Cardiac muscle cell (in vitro differentiated cells and primary cell): ENCODE measurements around the gene LY6G6C. TPM values are rescaled to one million over a fixed set of nuclear protein-coding genes. Genes with fewer than 3 reads are reported as not detected.
A peak's percentile ranks its signal among the peaks of the same experiment; 100 is the strongest.

Source experiments
- DNase-seq, 2 donors: peaks; one replicate each; pipeline versions ENCODE4 v3.0.0 to v3.0.0-alpha.2; 2010 to 2017; ENCODE audit warnings: low read depth in 1 of 2, low spot score in 1 of 2
- H3K27ac ChIP-seq: fragments of 200-600 bp; sonication (generic); 2 replicates; pipeline ENCODE4 v1.5.1; 2016
- H3K27me3 ChIP-seq: fragments of 200-600 bp; sonication (generic); 2 replicates; pipeline ENCODE4 v1.6.0; 2016; ENCODE audit warnings: control low read depth
- H3K36me3 ChIP-seq: fragments of 200-600 bp; sonication (generic); 2 replicates; pipeline ENCODE4 v1.5.1; 2016; ENCODE audit warnings: control low read depth
- H3K4me1 ChIP-seq: fragments of 200-600 bp; sonication (generic); 2 replicates; pipeline ENCODE4 v1.8.1; 2017; ENCODE audit warnings: low read depth, mild to moderate bottlenecking, mixed run types
- H3K4me3 ChIP-seq: fragments of 200-600 bp; sonication (generic); 2 replicates; pipeline ENCODE4 v1.5.1; 2016; ENCODE audit warnings: mild to moderate bottlenecking
- H3K9me3 ChIP-seq: fragments of 200-600 bp; sonication (generic); 2 replicates; pipeline ENCODE4 v1.5.1; 2017; ENCODE audit warnings: low read depth, mild to moderate bottlenecking, control low read depth
- CTCF ChIP-seq: IDR thresholded peaks from 2 replicates; pipeline ENCODE4 v1.5.1; 2012; ENCODE audit warnings: low read depth, mild to moderate bottlenecking, low read length
- polyA plus RNA-seq: library from polyadenylated mRNA; unstranded; fragments of >200 nt; fragmentation: Nextera tagmentation; extraction: Ambion mirVana; gene quantifications from 2 replicates; pipeline ENCODE4 v1.2.1, GENCODE V29; 2016
- total RNA-seq: library from RNA; depleted of rRNA; stranded (reverse); fragments of >200 nt; gene quantifications from 2 replicates; pipeline ENCODE4 v1.2.3, GENCODE V29; 2016

The LY6G6C gene
- total and polyA plus RNA-seq, 2 experiments from 2014 or later: not detected

- Histone ChIP-seq H3K27me3 (no peaks in the 10 kb centered on the region), H3K4me3 (peak overlapping the region; percentile 61), H3K9me3 (no peaks in the 10 kb centered on the region), H3K36me3 (peaks cover 18% of the 10 kb centered on the region), H3K4me1 (peaks cover 31% of the 10 kb centered on the region), H3K27ac (peak overlapping the region; percentile 74)
- DNase-seq: no peak
- no peak for TF ChIP-seq CTCF
Measured at GRCh38 chr6:31736768-31737314, 15.3 kb upstream of the LY6G6C start.

- DNase-seq: peak; percentile 71 to 83
- Histone ChIP-seq H3K36me3 (peaks cover 24% of the 10 kb centered on the region), H3K27me3 (no peaks in the 10 kb centered on the region), H3K4me3 (peak within 1 kb of the TSS; percentile 61), H3K9me3 (no peaks in the 10 kb centered on the region), H3K27ac (peak within 1 kb of the TSS; percentile 87), H3K4me1 (peaks cover 31% of the 10 kb centered on the region)
- TF ChIP-seq CTCF: no peak
Measured at GRCh38 chr6:31736021-31736767, 14.6 kb upstream of the LY6G6C start, which contains the start of gene CLIC1. Gene CLIC1, minus strand, starts transcription at chr6:31736530. Its CDS starts 230 bp downstream, at chr6:31736300.

GRCh38 chr6:31734821-31735406 lies 13.4 kb upstream of the LY6G6C start:
- peak; percentile 64 to 68 for DNase-seq
- no peaks in the 10 kb centered on the region for H3K9me3 ChIP-seq
- no peak for TF ChIP-seq CTCF
- peaks cover 24% of the 10 kb centered on the region for H3K36me3 ChIP-seq
- peak overlapping the region; percentile 61 for H3K4me3 ChIP-seq
- H3K4me1 ChIP-seq: peaks cover 27% of the 10 kb centered on the region
- no peaks in the 10 kb centered on the region for H3K27me3 ChIP-seq
- H3K27ac ChIP-seq: peak overlapping the region; percentile 56

- peak overlapping the region; percentile 56 for H3K27ac ChIP-seq
- H3K4me1 ChIP-seq: peaks cover 27% of the 10 kb centered on the region
- no peaks in the 10 kb centered on the region for H3K27me3 ChIP-seq
- peaks cover 24% of the 10 kb centered on the region for H3K36me3 ChIP-seq
- no peak for DNase-seq
- H3K4me3 ChIP-seq: peak overlapping the region; percentile 61
- TF ChIP-seq CTCF: no peak
- H3K9me3 ChIP-seq: no peaks in the 10 kb centered on the region
Measured at GRCh38 chr6:31734247-31734820, 12.8 kb upstream of the LY6G6C start.

GRCh38 chr6:31733734-31734133 lies 12.2 kb upstream of the LY6G6C start:
- Histone ChIP-seq H3K27me3 (no peaks in the 10 kb centered on the region), H3K4me3 (no peak overlapping the region), H3K4me1 (peaks cover 27% of the 10 kb centered on the region), H3K27ac (no peak overlapping the region), H3K36me3 (peaks cover 24% of the 10 kb centered on the region), H3K9me3 (no peaks in the 10 kb centered on the region)
- TF ChIP-seq CTCF: no peak
- no peak for DNase-seq
